GM21360 (cell line): ENCODE measurements around the gene PTGES2.

Experiments
- ATAC-seq: cut with Tn5 transposase; IDR thresholded peaks from one replicate; pipeline ENCODE4 v1.9.1; 2021; ENCODE audit warnings: mild to moderate bottlenecking, moderate library complexity; ENCODE audit not compliant: unreplicated experiment

Gene PTGES2

DNA sequence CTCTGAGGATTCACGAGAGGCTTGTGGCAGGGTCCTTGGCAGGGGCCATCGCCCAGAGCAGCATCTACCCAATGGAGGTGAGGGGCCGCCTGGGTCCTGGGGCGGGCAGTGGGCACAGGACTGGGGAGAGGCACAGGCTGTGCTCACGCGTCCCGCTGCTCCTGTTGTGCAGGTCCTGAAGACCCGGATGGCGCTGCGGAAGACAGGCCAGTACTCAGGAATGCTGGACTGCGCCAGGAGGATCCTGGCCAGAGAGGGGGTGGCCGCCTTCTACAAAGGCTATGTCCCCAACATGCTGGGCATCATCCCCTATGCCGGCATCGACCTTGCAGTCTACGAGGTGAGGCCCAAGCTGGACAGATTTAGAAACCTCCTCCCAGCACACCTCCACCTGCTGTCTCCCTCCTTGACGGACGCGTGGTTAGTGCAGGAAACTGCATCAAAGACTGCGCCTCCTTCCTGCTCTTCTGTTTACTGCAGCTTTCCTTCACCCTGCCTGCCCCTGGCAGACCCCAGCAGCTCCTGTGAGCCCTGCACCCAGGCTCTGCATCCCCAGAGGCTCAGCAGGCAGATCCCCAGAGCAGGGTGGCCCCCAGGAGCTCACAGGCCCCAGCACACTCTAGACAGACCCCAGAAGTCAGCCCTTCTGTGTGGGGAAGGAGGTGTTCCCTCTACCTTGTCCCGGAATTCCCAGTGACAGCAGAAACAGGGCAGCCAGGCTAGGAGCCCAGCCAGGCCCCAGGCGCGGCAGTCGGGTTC, 21.2 kb downstream of the PTGES2 start:
- ATAC-seq = no peak

DNA sequence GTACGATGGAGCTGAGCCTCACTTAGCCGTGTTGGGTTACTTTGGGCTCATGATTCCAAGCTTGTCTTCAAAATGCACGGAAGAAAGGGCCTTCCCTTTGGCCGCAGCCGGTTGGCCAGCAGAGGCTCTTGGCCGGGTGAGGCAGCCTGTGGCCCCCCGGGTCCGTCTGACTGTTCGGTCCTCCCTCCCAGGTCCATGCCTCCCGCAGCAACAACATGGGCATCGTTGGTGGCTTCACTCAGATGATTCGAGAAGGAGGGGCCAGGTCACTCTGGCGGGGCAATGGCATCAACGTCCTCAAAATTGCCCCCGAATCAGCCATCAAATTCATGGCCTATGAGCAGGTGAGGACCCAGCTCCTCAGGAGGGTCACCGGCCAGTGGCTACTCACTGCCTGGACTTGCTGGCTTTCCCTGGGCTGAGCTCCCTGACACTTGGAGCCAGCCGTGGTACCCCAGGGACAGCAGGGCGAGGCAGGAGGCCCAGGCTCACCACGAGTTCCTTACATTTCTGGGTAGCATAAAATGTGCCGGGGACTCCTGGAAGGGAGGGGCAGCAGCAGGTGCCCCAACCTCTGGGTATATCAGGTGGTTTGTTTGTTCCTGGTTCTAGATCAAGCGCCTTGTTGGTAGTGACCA, 21.9 kb downstream of the PTGES2 start:
- no peak for ATAC-seq

DNA sequence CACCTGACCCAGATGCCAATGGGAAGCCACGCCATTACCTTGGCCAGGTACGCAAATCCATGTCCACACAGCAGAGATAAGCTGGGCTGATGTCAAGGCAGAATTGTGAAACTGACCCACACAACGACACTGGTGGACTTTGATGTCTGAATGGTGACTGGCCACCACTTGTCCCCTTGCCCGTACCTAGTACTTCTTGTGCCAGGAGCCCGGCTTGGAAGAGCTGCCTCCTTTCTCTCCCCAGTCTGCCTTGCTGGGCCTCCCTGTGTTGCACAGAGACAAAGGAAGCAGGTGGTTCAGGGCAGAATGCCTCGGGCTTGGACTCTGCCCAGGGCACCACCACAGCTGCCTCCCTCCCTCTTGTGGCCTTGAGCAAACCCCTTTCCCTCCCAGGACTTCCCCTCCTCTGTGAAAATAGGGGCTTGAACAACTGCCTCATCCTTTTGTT, 23.3 kb downstream of the PTGES2 start:
- ATAC-seq = no peak

DNA sequence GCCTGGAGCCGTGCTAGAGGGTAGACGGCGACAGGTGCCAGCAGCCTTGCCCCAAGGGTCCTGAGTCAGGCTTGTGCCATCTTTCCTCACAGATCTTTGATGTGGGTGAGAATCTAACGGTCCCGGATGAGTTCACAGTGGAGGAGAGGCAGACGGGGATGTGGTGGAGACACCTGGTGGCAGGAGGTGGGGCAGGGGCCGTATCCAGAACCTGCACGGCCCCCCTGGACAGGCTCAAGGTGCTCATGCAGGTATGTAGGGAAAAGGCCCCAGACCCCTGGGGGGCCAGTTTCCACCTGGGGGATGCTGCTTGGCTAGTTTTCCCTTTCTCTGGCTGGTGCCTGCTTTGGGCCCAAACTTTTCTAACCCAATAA, 24.0 kb downstream of the PTGES2 start:
- ATAC-seq = no peak

DNA sequence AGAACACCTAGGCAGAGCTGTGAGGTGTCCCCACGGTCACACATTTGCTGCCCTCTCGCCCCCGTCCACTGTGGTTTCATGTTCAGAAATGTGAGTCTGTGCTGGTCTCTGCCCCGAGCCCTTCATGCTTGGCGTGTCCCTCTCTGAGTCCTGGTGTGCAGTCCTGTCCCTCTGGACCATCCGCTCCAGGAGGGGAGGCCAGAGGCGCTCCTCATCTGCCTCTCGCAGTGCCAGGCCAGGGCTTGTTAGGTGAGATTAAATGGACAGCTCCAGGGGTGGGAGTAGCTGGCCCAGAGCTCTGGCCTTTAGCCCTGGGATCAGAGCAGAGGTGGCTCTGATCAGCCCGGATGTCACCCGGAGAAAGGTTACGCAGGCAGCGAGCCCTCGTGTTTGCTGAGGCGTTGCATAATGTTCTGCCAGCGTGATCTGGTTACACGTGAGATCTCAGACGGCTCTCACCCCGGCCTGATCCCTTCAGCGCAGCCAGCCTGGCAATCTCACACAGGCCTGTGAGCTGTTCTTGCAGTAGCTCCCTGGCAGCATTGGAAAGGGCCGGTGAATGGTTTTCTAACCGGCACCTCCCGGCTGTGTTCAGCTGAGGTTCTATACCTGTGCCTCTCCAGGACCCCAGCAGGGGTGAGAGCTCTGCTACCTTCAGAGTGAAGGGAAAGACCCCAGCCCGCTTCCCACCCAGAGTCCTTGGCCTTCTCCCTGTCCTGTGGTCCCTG, 24.5 kb downstream of the PTGES2 start:
- no peak for ATAC-seq

DNA sequence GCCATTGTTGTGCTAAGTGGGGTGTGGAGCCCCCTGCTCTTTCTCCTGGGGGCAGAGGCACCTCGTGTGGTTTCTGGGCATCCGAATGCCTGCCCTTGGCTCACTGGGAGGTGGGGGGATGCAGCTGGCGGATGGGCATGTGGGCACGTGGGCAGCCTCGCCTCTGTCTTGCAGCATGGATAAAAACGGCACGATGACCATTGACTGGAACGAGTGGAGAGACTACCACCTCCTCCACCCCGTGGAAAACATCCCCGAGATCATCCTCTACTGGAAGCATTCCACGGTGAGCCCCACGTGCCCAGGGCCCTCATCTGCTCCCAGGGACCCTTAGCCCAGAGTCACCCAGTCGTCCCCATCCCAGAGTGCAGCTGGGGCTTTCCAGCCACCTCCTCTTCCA, 25.3 kb downstream of the PTGES2 start:
- ATAC-seq = no peak

DNA sequence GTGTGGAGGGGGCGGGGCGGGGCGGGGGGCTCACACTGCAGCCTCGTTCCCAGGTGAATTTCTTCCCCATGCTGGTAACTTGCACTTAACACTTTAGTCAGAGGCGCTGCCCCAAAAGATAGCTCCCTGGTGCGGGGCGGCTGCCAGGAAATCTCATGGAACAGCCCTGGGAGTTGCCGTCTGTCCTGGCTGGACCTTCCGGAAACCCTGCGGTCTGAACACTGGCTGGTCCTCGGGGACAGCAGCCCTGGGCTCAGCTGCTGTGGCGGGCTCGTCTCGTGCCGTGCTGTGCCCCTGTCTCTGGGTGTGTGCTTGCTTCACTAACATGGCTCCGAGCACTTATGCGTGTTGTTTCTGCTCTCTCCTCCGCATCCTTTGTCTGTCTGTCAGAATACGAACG, 25.8 kb downstream of the PTGES2 start:
- ATAC-seq = no peak

DNA sequence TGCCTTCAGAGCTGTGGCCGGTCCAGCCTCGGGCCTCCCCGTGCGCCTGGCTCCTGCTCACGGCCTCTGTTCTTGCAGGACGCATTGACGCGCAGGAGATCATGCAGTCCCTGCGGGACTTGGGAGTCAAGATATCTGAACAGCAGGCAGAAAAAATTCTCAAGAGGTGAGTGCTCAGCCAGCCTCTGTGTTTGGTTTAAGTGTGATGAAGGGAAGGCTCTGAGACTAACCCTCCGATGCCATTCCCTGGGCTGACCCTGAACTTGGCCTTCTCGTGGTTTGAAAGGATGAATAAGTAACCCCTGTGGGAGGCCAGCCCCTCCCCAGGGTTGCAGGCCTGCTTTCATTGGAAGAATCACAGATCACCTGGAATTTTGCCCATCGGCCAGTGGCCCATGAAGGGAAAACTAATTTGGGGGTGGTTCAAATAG, 26.3 kb downstream of the PTGES2 start:
- ATAC-seq = no peak

DNA sequence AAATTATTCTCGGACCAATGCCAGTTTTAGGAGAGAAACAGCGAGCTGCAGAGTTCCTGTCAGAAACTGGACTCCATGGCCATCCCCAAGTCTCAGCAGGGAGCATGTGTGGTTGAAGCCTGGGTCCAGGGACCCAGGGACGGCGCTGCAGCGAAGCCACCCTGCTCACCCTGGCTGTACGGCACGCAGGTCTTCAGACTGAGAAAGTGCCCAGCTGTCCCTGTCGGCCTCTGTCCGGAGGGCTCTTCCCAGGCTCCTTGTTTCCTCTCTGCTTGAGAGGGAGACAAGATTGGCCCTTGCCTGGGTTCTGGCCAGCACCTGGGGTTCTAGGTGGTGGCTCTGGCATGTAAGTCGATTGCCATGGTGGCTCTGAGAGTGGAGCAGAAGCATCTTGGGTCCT, 26.9 kb downstream of the PTGES2 start:
- ATAC-seq = no peak

GRCh38 chr9:128099932-128100491, 27.5 kb downstream of the PTGES2 start:
- ATAC-seq = no peak

- no peak for ATAC-seq
These were observed 28.1 kb downstream of the PTGES2 start for GRCh38 chr9:128099231-128099931.

DNA sequence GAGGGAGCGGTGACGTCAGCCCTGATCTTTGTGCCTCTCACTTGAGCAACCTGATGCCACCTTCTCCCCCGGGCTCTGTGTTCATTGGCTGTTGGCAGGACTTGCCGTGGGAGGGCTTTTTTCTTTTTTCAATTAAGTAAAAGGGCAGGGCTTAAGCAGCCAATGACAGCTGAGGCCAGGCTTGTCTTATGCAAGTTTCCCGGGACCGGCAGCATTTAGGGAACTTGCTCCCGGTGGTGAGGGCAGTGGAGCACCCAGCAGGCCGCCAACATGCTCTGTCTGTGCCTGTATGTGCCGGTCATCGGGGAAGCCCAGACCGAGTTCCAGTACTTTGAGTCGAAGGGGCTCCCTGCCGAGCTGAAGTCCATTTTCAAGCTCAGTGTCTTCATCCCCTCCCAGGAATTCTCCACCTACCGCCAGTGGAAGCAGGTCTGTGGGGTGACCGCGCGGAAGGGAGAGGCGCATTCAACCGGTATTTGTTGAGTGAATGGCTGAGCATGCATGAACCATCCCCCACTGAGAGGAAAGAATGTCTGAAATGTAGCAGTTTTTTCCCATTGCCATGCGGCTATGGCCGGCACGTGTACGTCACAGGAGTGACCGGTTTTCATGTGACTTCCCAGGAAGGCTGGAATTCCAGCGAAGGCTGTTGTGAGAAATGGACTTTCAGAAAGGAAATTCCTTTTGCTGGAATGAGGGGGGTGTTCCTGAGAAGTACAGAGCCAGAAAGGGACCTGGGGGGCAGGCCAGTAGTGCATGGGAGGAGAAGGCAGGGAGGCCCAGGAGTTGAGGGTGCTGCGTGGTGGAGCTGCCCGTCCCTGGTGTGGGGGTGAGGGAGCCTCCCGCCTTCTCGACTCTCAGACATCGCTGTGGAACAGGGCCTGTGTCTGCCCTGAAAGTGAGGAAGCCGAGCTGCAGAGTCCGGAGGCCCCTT, 29.0 kb downstream of the PTGES2 start:
- ATAC-seq = no peak

- no peak for ATAC-seq
These were observed 29.8 kb downstream of the PTGES2 start for GRCh38 chr9:128097543-128098296.

GRCh38 chr9:128096616-128097536, 30.7 kb downstream of the PTGES2 start:
- no peak for ATAC-seq

GRCh38 chr9:128094950-128095544, 32.5 kb downstream of the PTGES2 start:
- no peak for ATAC-seq

DNA sequence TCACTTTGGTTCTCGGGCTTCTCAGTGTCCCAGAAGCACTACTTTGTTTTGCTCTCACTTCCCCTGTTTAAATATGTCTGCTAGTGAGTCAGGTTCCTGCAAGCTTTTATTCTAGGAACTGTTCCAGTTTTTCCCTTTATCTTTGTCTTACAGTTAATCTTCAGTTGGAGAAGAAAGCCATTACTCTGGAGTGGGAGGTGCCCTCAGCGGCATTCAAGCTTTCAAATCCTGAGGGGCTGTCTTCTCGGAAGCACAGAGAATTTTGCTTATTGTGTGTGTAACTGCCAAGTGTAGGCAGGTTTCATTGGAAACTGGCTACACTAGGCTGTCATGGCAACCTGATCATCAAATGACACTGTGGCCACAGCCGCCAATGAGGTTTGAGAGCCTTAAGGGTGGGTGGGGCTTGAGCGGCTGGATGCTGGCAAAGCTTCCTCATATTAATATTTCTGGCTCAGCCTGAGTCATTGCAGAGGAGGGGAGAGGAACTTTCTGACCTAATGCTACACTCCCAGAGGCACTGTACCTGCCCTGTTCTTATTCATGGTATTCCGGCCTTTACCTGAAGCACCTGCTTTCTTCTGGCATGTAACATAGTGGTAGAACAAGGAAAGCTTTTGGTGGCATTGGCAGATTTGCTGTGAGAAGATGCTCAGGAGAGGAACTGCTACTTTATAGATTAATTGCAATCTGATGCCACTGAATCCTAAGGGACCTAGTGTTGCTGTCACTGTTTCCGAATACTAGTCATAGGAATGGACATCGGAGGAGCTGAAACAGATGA, 33.2 kb downstream of the PTGES2 start:
- peak; percentile 74 for ATAC-seq

DNA sequence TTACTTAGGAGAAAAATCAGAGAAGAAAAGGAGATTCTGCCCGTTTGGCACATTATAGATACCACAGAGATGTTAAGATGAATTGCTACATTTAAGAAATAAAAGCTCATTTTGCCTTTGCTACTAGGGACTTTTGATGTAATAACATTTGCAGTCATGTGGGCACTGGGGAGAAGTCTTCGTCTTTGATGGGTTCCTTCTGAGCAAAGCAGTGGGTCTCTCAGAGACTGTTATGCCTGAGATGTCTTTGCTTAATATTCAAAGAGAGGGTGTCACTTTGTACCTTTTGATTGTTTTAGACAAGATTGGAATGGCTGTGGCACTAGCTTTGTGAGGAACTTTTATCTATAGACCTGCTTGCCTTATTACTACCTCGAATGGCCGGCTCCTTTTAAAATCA, 34.5 kb downstream of the PTGES2 start:
- no peak for ATAC-seq
